HG03025 (cell line): ENCODE results near the gene MTRF1.
"Not testable (repeated sequence)": the region's sequence is repeated elsewhere in the genome, so short reads cannot be mapped to it uniquely, and the experiment has no call there.

ENCODE experiments used
- ATAC-seq: cut with Tn5 transposase; IDR thresholded peaks from one replicate; pipeline ENCODE4 v1.9.1; 2021; ENCODE audit warnings: mild to moderate bottlenecking, moderate library complexity; ENCODE audit not compliant: unreplicated experiment, low FRiP score

Gene MTRF1

DNA sequence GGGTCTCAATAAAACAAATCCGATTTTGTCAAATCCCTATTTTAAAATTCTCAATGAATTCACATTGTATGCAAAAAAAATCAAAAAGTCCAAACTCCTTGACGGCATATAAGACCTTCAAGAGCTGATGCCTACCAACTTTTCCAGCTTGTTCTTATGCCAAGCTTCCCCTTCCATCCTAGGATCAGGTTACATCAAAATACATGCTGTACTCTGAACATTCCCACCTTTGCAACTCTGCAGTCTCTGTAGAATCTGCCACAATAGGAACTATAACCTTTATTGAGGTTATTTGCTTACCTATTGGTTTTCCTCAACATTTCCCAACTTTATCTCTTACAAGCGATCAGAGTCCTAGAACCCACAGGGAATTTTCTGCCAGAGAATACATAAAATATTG is 76.9 kb downstream of the MTRF1 start:
- ATAC-seq: no peak

GRCh38 chr13:41182231-41182630 is 81.1 kb downstream of the MTRF1 start:
- no peak for ATAC-seq

GRCh38 chr13:41179593-41180250 is 83.7 kb downstream of the MTRF1 start:
- ATAC-seq: no peak

- no peak for ATAC-seq
Observed at GRCh38 chr13:41178040-41178439, 85.3 kb downstream of the MTRF1 start.

- no peak for ATAC-seq
Observed at GRCh38 chr13:41177616-41178015, 85.8 kb downstream of the MTRF1 start.

GRCh38 chr13:41175576-41175975 is 87.8 kb downstream of the MTRF1 start:
- not testable (repeated sequence) for ATAC-seq
